GM19397 (cell line): Measurements from ENCODE around the gene CELSR1.

Source experiments
- ATAC-seq: cut with Tn5 transposase; IDR thresholded peaks from one replicate; pipeline ENCODE4 v1.9.1; 2021; ENCODE audit warnings: mild to moderate bottlenecking, moderate library complexity; ENCODE audit not compliant: unreplicated experiment

Gene CELSR1

GRCh38 chr22:46379066-46379930, 158.1 kb downstream of the CELSR1 start:
- ATAC-seq, result no peak

GRCh38 chr22:46378426-46379065, 158.9 kb downstream of the CELSR1 start:
- no peak for ATAC-seq

- no peak for ATAC-seq
Observed at GRCh38 chr22:46377525-46378425, 159.6 kb downstream of the CELSR1 start.

GRCh38 chr22:46376908-46377524, 160.4 kb downstream of the CELSR1 start:
- ATAC-seq, result no peak

- ATAC-seq, result no peak
Observed at GRCh38 chr22:46376111-46376510, 161.3 kb downstream of the CELSR1 start.

GRCh38 chr22:46374663-46375474, 162.6 kb downstream of the CELSR1 start:
- ATAC-seq, result no peak

GRCh38 chr22:46373921-46374662, 163.3 kb downstream of the CELSR1 start:
- no peak for ATAC-seq

GRCh38 chr22:46373159-46373558, 164.3 kb downstream of the CELSR1 start:
- ATAC-seq, result no peak

GRCh38 chr22:46372686-46373085, 164.7 kb downstream of the CELSR1 start:
- ATAC-seq, result no peak

- ATAC-seq, result no peak
Observed at GRCh38 chr22:46371623-46372226, 165.7 kb downstream of the CELSR1 start.

GRCh38 chr22:46370584-46371291, 166.7 kb downstream of the CELSR1 start:
- no peak for ATAC-seq

- ATAC-seq, result no peak
Observed at GRCh38 chr22:46369716-46370583, 167.5 kb downstream of the CELSR1 start.

GRCh38 chr22:46368871-46369715, 168.3 kb downstream of the CELSR1 start:
- ATAC-seq, result no peak

GRCh38 chr22:46368422-46368821, 169.0 kb downstream of the CELSR1 start:
- no peak for ATAC-seq

- no peak for ATAC-seq
Observed at GRCh38 chr22:46367707-46368191, 169.7 kb downstream of the CELSR1 start.
